Endothelial cell of umbilical vein (primary cell): Measurements from ENCODE around the gene COQ8B.

Source experiments
- CTCF ChIP-seq, 2 donors: IDR thresholded peaks; 1 replicate in 1 of 2; 2 replicates in 1 of 2; pipeline ENCODE4 v1.5.1; 2011; ENCODE audit warnings: low read length in 2 of 2, mild to moderate bottlenecking in 2 of 2, moderate library complexity in 2 of 2, control low read depth in 1 of 2, inconsistent platforms in 1 of 2, low read depth in 1 of 2; ENCODE audit not compliant: insufficient read depth in 1 of 2; ENCODE audit errors: extremely low read depth in 1 of 2
- EZH2 ChIP-seq: IDR thresholded peaks from 2 replicates; pipeline ENCODE4 v1.6.1; 2012; ENCODE audit warnings: borderline replicate concordance, low read depth, mild to moderate bottlenecking, moderate library complexity, low read length, inconsistent platforms; ENCODE audit not compliant: severe bottlenecking
- FOS ChIP-seq: IDR thresholded peaks from 2 replicates; pipeline ENCODE4 v1.6.1; 2011; ENCODE audit warnings: mild to moderate bottlenecking, low read length, moderate library complexity, borderline replicate concordance; ENCODE audit not compliant: insufficient read depth
- GATA2 ChIP-seq: IDR thresholded peaks from 2 replicates; pipeline ENCODE4 v1.7.0; 2011; ENCODE audit warnings: low read depth, mild to moderate bottlenecking, moderate library complexity, mixed read lengths, low read length; ENCODE audit not compliant: insufficient read length, insufficient read depth
- JUN ChIP-seq: IDR thresholded peaks from 2 replicates; pipeline ENCODE4 v1.6.1; 2011; ENCODE audit warnings: borderline replicate concordance, low read depth; ENCODE audit not compliant: insufficient read length, insufficient read depth
- MAX ChIP-seq: IDR thresholded peaks from 2 replicates; pipeline ENCODE4 v1.6.1; 2011; ENCODE audit not compliant: insufficient read depth, insufficient read length
- MYC ChIP-seq: IDR thresholded peaks from one replicate; pipeline ENCODE4 v1.6.1; 2011; ENCODE audit warnings: mild to moderate bottlenecking, low read depth, low read length
- POLR2A ChIP-seq: IDR thresholded peaks from 2 replicates; pipeline ENCODE4 v1.6.1; 2012; ENCODE audit warnings: low read depth, mild to moderate bottlenecking, control low read depth, low read length
- POLR2AphosphoS5 ChIP-seq: IDR thresholded peaks from 2 replicates; pipeline ENCODE4 v1.6.1; 2012; ENCODE audit warnings: low read depth, mild to moderate bottlenecking, control low read depth, low read length, moderate library complexity; ENCODE audit not compliant: insufficient read depth

- no peak for TF ChIP-seq POLR2AphosphoS5
- peak; percentile 10 for TF ChIP-seq POLR2A
- TF ChIP-seq CTCF (IDR thresholded peaks at IDR 0.05; ENCODE audit: extremely low read depth in 1 of 2, insufficient read depth in 1 of 2, low read depth in 1 of 2, low read length in 2 of 2) = no peak
- no peak for TF ChIP-seq EZH2
- no peak for TF ChIP-seq MAX
- TF ChIP-seq MYC = no peak
- no peak for TF ChIP-seq JUN
- TF ChIP-seq GATA2 = no peak
- no peak for TF ChIP-seq FOS
Measured at GRCh38 chr19:40688987-40689338, 27.7 kb downstream of the COQ8B start.
